COR-L47 (cell line): ENCODE measurements around the gene ACVRL1.
"Not testable (repeated sequence)": the region's sequence is repeated elsewhere in the genome, so short reads cannot be mapped to it uniquely, and the experiment has no call there.

Experiments used
- DNase-seq: peaks from one replicate; lab custom pipeline; 2025; lab: John Stamatoyannopoulos, UW

ACVRL1 gene

DNA sequence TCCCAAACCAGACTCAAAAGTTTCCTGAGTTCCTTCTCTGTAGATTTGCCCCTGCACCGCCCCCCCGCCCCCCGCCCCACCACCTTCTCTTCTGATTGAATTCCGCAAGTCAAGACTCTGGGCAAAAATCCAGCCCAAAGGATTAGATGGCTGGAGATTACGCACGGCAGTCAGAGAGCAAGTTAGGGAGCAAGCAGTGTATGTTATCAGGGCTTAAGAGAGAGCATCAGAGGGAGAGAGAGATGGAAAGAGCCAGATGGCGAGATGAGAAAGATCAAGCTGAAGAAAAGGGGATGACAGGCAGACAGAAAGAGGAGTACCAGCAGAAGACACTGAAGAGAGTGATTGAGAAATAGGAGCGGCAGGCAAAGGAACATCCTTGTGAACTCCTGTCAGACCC, 33.3 kb upstream of the ACVRL1 start:
- DNase-seq, result no peak

DNA sequence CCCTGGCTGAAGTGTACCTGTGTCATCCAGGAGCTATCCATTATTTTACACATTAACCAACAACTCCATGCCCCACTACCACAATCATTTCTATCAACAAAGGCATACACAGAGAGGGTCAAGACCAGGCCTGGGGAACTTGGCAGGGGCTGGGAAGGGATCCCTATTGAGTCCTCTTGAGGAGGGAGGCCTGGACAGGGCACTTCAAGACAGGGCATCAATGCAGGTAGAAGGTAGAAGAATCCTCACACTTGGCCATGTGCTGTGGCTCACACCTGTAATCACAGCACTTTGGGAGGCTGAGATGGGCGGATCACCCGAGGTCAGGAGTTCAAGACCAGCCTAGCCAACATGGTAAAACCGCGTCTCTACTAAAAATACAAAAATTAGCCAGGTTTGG, 32.8 kb upstream of the ACVRL1 start:
- DNase-seq, result no peak

GRCh38 chr12:51879102-51879501, 28.2 kb upstream of the ACVRL1 start:
- DNase-seq, result no peak

DNA sequence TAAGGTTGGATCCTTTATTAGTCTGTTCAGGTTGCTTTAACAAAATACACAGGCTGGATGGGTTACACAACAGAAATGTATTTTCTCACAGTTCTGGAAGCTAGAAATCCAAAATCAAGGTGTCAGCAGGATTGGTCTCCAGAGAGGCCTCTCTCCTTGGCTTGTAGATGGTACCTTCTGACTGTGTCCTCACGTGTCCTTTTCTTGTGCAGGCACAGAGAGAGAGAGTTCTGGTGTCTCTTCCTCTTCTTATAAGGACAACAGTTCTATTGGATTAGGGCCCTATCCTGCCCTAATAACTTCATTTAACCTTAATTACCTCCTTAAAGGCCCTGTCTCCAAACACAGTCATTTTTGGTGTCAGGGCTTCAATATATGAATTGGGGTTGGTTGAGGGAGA, 24.0 kb upstream of the ACVRL1 start:
- DNase-seq, result no peak

DNA sequence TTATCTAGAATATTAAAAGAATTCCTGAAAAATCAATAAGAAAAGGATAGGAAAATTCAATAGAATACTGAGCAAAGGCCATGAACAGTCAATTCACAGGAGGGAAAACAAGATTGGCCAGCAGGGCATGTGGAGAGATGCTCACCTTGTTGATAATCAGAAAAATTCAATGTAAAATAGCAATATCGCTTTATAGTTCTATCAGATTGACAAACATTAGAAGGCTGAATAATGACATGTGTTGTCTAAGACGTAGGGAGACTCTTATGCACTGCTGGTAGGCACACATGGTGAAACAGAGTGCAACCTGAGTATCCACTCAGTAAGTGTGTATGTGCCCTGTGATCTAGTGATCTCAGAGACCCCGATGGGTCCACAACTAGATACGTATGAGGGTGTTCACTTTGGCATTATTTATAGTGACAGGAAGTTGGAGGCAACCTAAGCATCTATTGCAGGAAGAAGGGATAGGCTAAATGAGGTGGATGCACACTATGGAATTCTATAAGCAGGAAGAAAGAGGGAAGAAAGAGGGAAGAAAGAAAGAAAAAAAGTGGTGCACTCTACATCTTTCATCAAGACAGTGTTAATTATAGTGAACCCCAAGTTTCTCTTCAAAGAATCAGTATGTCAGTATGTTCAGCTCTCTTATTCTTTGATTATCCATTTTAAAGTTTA, 23.2 kb upstream of the ACVRL1 start:
- no peak for DNase-seq

DNA sequence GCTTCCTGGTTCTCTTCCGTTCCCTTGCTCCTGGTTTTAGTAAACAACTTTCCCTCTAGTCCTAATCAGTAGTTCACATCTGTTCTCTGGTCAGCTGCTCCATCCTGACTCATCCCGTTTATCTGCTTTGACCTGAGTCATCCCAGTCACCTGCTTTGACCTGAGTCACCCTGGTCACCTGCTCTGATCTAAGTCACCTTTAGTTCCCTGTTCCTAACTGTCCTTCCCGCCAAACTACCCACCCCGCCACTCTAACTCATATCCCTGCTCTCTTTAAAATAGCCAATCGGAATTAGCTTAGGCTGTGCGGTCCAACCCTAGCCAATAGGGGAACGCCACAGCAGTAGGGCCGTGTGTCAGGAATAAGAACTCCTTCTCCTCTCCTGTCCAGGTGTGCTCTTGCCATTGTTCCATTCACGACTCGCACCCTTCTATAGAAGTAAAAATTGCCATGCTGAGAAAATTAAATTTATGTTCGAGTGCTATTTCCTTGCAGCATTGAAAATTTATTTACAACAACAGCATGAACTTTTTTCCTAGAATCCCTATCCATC, 22.6 kb upstream of the ACVRL1 start:
- DNase-seq, result no peak

GRCh38 chr12:51885294-51886020, 21.8 kb upstream of the ACVRL1 start:
- DNase-seq, result not testable (repeated sequence)

DNA sequence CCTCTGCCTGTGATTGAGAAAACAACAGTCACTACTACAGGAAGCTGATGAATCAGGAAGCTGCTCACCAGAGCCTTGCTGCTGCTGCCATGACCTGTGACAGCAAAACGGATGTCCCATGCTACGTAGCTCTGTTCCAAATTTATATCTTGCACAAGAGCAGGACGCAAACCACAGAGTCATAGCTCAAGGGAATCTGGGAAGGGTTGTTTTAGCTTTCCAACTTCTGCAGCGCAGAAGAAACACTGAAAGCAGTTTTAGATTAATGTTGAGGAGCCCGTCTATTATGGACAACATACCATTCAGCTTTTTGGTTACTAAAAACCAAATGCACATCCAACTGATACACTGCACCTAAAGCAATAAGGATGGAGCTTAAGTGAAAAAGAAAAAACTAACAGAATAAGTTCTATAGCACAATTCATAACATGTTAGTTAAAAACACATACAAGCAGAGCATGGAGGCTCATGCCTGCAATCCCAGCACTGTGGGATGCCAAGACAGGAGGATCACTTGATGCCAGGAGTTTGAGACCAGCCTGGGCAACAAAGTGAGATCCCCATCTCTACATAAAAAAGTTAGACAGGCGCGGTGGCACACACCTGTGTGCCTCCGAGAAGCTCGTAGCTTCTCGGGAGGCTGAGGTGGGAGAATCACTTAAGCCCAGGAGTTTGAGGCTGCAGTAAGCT, 21.1 kb upstream of the ACVRL1 start:
- DNase-seq, result no peak

DNA sequence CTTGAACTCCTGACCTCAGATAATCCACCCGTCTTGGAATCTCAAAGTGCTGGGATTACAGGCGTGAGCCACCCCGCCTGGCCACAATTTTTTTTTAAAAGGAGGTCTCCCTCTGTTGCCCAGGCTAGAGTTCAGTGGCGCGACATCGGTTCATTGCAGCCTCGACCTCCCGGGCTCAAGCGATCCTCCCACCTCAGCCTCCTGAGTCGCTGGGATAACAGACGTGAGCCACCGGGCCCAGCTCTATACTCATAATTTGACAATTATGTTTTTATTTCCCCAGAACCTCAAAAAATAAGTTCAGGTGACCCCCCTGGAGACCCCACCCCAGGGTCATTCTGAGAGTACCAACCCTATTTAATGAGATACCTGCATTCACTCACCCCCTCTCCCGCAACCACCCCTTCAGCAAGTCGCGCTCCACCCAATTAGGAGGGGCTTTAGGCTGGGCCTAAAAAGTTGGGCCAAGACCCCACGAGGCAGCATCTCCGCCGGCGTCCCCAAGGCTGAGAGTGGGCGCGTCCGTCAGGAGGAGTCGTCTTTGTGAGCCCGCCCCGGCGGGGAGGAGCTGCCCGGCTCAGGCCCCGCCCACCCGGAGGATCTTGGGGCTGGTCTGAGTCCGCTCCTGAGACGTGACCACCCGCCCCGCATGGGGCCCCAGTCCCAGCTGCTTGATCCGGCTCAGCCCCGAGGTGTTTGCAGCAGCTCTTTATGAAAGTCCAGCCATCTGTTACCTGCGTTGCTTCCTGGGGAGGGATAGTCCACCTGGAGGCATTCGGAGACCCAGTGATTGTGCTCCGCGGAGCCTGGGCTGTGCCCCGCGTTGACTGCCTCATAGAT, 19.6 kb upstream of the ACVRL1 start, which contains the start of gene ANKRD33:
Gene ANKRD33, plus strand, starts transcription at position 628 of the 840 bp plus-strand sequence. Its CDS starts 84 bp downstream, at position 712.
- no peak for DNase-seq

- no peak for DNase-seq
These were observed 18.7 kb upstream of the ACVRL1 start for GRCh38 chr12:51888316-51889215.

- no peak for DNase-seq
These were observed 17.8 kb upstream of the ACVRL1 start for GRCh38 chr12:51889216-51890132.

- DNase-seq, result no peak
These were observed 17.2 kb upstream of the ACVRL1 start for GRCh38 chr12:51890133-51890464.

DNA sequence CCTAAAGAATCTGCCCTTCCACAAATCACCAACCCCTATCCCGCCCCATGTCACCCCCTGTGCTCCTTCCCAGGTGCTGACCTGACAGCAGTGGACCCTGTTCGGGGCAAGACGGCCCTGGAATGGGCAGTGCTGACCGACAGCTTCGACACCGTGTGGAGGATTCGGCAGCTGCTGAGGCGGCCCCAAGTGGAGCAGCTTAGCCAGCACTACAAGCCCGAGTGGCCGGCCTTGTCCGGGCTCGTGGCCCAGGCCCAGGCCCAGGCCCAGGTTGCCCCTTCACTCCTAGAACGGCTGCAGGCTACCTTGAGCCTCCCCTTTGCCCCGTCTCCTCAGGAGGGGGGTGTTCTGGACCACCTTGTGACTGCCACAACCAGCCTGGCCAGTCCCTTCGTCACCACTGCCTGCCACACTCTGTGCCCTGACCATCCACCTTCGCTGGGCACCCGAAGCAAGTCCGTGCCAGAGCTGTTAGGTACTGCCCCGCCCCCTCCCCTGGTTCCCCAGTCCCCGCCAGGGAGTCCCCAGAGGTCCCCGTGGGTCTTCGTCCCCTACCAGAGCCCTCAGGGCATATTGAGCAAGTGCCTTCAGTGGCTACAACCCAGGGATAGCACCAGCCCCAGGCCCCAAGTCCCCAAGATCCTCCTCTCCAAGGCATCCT, 16.7 kb upstream of the ACVRL1 start:
- DNase-seq, result no peak

DNA sequence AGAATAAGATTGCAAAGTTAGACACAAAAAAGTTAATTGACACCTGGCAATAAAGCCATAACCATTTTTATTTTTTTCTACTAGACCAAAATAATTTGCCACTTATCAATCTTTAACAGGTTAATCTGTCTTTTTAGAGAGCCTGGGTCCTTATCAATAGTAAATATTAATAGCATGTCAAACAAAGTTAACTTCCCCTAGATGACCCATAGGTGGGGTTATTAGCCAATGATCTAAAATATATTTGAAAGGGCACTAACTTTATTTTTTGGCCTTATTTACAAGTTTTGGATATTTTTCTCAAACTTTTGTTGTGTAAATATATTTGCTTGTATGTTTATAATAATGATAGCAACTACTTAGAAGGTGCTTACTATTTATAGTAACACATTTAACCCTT, 15.5 kb upstream of the ACVRL1 start:
- no peak for DNase-seq

DNA sequence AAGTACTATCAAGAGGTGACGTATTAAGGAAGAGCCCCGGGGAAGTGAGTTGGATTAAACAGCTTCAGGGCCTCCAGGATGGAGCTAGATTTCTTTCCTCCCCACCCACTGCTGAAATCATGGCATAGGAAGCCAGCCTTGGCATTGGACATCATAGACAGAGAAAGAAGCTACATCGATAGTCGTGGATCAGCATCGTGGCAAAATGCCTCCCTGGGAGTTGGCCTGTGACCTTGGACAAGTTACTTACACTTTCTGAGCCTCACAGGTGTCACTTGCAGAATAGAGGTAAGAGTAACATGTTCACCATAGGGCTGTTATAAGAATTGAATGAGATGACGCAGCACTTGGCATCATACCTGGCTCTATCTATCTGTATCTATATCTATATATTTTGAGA, 13.5 kb upstream of the ACVRL1 start:
- DNase-seq, result no peak

GRCh38 chr12:51895378-51896135, 11.7 kb upstream of the ACVRL1 start:
- DNase-seq, result no peak

GRCh38 chr12:51896236-51896635, 11.1 kb upstream of the ACVRL1 start:
- no peak for DNase-seq

DNA sequence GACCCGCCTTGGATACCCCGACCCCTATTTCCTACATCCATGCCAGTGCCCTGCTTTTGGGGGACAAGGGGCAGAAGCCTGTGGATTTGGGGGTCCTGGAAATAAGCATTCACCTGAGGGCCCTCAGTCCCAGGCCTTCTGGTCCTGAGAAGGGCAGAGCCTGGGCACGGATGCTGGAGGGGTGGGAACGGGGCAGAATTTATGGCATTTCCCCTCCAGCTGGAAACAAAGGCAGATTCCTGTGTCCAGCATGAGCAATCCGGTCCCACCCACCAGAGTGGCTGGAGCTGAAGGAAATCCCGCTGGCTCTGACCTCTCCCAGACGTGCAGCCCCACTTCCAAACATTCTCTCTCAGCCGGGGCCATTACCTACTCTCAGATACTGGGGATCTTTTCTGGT, 10.1 kb upstream of the ACVRL1 start:
- DNase-seq, result no peak

- DNase-seq, result no peak
These were observed 8.8 kb upstream of the ACVRL1 start for GRCh38 chr12:51898506-51898905.
